Skeletal muscle satellite cell (primary cell): ENCODE measurements around the gene SLC41A3.

Experiments used
- H3K27me3 ChIP-seq: 2 replicates; pipeline ENCODE4 v1.7.0; 2013; ENCODE audit warnings: low read length; ENCODE audit not compliant: control insufficient read depth, insufficient read depth
- H3K36me3 ChIP-seq: 2 replicates; pipeline ENCODE4 v1.7.0; 2013; ENCODE audit warnings: mild to moderate bottlenecking, control low read depth, low read length; ENCODE audit not compliant: insufficient read depth
- H3K4me1 ChIP-seq: 2 replicates; pipeline ENCODE4 v1.7.0; 2013; ENCODE audit warnings: low read length; ENCODE audit not compliant: control insufficient read depth, insufficient read depth
- H3K4me2 ChIP-seq: 2 replicates; pipeline ENCODE4 v1.7.0; 2013; ENCODE audit warnings: mild to moderate bottlenecking, low read length
- H3K4me3 ChIP-seq: 2 replicates; pipeline ENCODE4 v1.7.0; 2013; ENCODE audit warnings: low read length
- H3K9ac ChIP-seq: 2 replicates; pipeline ENCODE4 v1.7.0; 2013; ENCODE audit warnings: mild to moderate bottlenecking, low read depth, low read length, moderate library complexity
- H3K9me3 ChIP-seq: replicated peaks from 2 replicates; pipeline ENCODE4 v1.7.0; 2013; ENCODE audit warnings: mild to moderate bottlenecking, control low read depth, low read length

The SLC41A3 gene

DNA sequence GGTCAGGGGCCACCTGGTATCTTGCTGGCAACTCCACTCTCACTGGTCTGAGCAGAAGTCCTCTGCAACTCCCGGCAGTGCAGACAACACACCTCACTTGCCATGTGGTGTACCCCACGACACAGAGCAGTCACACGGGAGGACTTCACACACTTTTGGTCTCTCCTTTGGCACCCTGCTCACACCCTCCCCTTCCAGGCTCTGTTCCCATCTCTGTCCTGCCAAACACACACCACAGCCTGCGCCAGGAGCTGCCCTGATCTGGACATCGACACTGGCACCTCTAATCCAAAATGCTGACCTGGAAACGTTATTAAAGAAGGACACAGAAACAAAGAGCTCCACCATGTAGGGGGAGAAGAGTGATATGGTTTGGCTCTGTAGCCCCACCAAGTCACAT lies 57.2 kb downstream of the SLC41A3 start:
- H3K4me2 ChIP-seq: no peak overlapping the region
- no peak overlapping the region for H3K9ac ChIP-seq
- H3K4me1 ChIP-seq: no peaks in the 10 kb centered on the region
- peaks cover 5% of the 10 kb centered on the region for H3K36me3 ChIP-seq
- H3K4me3 ChIP-seq: no peak overlapping the region
- no peaks in the 10 kb centered on the region for H3K9me3 ChIP-seq
- H3K27me3 ChIP-seq: no peaks in the 10 kb centered on the region

GRCh38 chr3:126026277-126026751 lies 57.6 kb downstream of the SLC41A3 start:
- H3K9ac ChIP-seq: no peak overlapping the region
- H3K9me3 ChIP-seq: no peaks in the 10 kb centered on the region
- H3K4me2 ChIP-seq: no peak overlapping the region
- peaks cover 5% of the 10 kb centered on the region for H3K36me3 ChIP-seq
- no peaks in the 10 kb centered on the region for H3K4me1 ChIP-seq
- no peak overlapping the region for H3K4me3 ChIP-seq
- H3K27me3 ChIP-seq: no peaks in the 10 kb centered on the region

DNA sequence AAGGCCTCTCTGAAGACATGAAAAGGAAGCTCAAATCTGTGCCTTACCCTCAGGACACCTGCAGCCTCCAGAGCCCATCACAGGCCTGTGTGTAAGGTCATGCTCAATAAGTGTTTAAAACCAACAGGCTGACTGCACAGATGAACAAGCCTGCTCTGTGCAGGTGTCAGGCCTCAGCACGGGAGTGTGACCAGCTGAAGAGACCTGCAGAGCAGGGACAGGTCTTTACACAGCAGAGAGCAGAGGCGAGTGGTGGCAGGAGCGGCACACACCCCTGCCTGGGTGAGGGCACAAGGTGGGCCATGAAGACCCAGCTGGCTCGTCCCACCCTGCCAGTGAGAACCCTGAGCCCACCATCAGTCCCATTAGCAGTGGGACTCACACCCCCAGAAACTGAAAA lies 58.1 kb downstream of the SLC41A3 start:
- peaks cover 5% of the 10 kb centered on the region for H3K36me3 ChIP-seq
- no peak overlapping the region for H3K4me2 ChIP-seq

DNA sequence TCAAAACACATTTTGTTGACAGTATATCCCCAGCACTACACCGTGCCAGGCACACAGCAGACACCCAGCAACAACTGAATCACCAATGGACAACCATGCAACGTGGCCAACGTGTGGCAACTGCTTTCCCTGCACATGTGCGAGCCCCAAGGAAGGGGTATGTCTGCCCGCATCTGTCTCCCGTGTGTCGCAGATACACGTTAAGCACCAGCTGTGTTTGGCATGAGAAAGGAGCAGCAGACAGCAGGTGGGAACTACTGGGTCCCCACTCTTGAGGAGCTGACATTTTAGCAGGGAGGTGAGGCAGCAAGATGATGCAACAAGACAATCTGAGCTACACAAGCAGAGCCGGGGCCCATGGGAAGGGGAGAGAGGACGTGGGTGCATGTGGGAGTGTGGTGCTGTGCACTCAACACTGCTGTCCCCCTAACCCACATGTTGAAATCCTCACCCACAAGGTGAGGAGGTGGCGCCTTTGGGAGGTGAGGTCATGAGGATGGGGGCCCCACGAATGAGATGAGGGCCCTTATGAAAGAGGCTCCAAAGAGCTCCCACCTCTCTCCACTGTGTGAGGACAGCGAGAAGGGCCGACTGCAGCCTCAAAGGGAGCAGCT lies 58.7 kb downstream of the SLC41A3 start:
- Histone ChIP-seq H3K4me2 (no peak overlapping the region), H3K9ac (no peak overlapping the region), H3K36me3 (peaks cover 5% of the 10 kb centered on the region), H3K4me3 (no peak overlapping the region), H3K9me3 (no peaks in the 10 kb centered on the region), H3K27me3 (no peaks in the 10 kb centered on the region), H3K4me1 (no peaks in the 10 kb centered on the region)

More for the DNA sequence above, 58.1 kb downstream of the SLC41A3 start:
- Histone ChIP-seq H3K4me3 (no peak overlapping the region), H3K4me1 (no peaks in the 10 kb centered on the region), H3K9ac (no peak overlapping the region), H3K9me3 (no peaks in the 10 kb centered on the region), H3K27me3 (no peaks in the 10 kb centered on the region)

GRCh38 chr3:126024049-126024854 lies 59.7 kb downstream of the SLC41A3 start:
- Histone ChIP-seq H3K4me3 (no peak overlapping the region), H3K9me3 (no peaks in the 10 kb centered on the region), H3K9ac (no peak overlapping the region), H3K4me2 (no peak overlapping the region), H3K27me3 (no peaks in the 10 kb centered on the region), H3K4me1 (no peaks in the 10 kb centered on the region), H3K36me3 (peaks cover 5% of the 10 kb centered on the region)

DNA sequence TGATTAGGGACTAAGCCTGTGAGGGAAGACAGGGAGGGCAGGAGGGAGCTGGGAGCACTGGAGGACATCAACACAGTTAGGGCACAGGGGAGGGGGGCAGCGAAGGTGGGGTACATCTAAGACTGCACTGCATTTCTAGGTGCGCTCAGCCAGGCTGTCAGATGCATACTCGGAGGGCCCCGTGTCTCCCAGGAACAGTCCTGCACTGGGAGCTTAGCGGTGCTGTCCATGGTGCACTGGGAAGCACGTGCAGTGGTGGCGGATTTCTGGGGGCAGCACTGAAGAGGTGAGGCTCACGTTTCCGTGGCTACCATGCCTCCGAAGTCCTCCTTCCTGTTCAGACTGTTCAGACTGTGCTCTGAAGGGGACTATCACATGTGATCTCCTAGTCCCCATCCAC lies 60.5 kb downstream of the SLC41A3 start:
- Histone ChIP-seq H3K4me1 (no peaks in the 10 kb centered on the region), H3K9me3 (no peaks in the 10 kb centered on the region), H3K4me3 (no peak overlapping the region), H3K9ac (no peak overlapping the region), H3K36me3 (peaks cover 2% of the 10 kb centered on the region), H3K27me3 (no peaks in the 10 kb centered on the region), H3K4me2 (no peak overlapping the region)

DNA sequence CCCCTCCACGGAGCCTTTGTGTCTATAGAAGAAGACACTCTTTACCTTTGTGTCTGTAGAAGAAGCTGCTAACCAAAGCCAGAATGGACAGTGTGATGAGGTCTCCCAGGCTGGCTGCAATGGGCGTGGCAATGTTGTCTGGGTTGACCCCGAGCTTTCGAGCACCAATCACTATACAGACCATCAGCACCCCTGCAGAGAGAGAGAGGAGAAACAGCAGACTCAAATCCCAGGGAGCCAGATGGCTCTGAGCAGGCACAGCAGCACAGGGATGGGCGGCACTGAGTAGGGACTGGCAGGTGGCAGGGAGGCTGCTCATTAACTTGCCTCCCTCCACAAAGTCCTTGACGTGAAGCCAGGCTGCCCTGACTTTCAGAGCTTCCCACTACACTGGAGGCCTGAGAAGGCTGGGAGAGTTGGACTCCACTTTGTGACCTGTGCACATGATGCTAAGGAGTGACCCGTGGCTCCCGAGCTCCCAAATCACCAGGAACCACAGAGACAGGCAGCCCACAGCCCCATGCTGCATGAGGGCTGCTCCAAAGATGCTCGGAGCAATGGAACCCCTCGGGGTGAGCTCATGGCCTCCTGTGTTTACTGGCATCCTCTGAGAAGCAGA lies 61.1 kb downstream of the SLC41A3 start:
- H3K4me2 ChIP-seq: no peak overlapping the region
- H3K4me1 ChIP-seq: no peaks in the 10 kb centered on the region
- H3K4me3 ChIP-seq: no peak overlapping the region
- H3K9me3 ChIP-seq: no peaks in the 10 kb centered on the region
- no peak overlapping the region for H3K9ac ChIP-seq
- no peaks in the 10 kb centered on the region for H3K36me3 ChIP-seq
- no peaks in the 10 kb centered on the region for H3K27me3 ChIP-seq

- Histone ChIP-seq H3K27me3 (no peaks in the 10 kb centered on the region), H3K9me3 (no peaks in the 10 kb centered on the region), H3K4me3 (no peak overlapping the region), H3K4me2 (no peak overlapping the region), H3K36me3 (no peaks in the 10 kb centered on the region), H3K9ac (no peak overlapping the region), H3K4me1 (no peaks in the 10 kb centered on the region)
Measured at GRCh38 chr3:126021702-126022101, 62.2 kb downstream of the SLC41A3 start.

DNA sequence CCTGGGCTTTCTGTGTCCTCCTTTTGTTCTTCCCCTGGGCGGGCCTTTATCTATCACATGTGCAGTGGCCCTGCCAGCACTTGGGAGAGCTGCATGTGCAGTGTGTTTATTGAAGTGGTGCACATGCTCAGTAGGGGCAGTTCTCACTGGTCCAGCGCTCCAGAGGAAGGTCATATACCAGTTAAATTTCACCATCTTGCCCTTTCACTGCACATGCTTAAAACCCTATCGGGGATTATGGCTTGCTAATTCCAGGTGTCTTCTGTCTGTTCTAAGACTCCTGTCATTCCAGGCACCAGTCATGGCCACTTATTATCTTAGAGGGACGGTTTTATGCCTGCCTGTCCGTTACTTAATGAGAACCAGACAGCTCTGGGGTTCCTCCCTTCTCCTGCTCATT lies 62.7 kb downstream of the SLC41A3 start:
- Histone ChIP-seq H3K4me3 (no peak overlapping the region), H3K4me2 (no peak overlapping the region), H3K27me3 (no peaks in the 10 kb centered on the region), H3K9ac (no peak overlapping the region), H3K36me3 (no peaks in the 10 kb centered on the region), H3K9me3 (no peaks in the 10 kb centered on the region), H3K4me1 (no peaks in the 10 kb centered on the region)

- Histone ChIP-seq H3K4me1 (no peaks in the 10 kb centered on the region), H3K4me3 (no peak overlapping the region), H3K4me2 (no peak overlapping the region)
Measured at GRCh38 chr3:126019683-126020082, 64.2 kb downstream of the SLC41A3 start.

DNA sequence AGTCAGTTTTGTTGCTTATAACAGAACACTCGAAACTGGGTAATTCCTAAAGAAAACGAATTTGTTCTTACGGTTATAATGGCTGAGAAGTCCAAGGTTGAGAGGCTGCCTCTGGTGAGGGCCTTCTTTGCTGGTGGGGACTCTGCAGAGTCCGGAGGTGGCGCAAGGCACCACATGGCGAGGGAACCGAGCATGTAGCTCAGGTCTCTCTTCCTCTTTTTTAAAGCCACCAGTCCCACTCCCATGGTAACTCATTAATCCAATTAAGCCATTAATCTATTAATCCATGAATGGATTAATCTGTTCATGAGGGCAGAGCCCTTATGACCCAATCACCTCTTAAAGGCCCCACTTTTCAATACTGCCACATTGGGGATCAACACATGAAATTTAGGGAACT lies 64.9 kb downstream of the SLC41A3 start:
- Histone ChIP-seq H3K9me3 (no peaks in the 10 kb centered on the region), H3K9ac (no peak overlapping the region), H3K4me2 (no peak overlapping the region), H3K27me3 (no peaks in the 10 kb centered on the region), H3K36me3 (no peaks in the 10 kb centered on the region), H3K4me1 (peaks cover 5% of the 10 kb centered on the region), H3K4me3 (no peak overlapping the region)

More at GRCh38 chr3:126019683-126020082, 64.2 kb downstream of the SLC41A3 start:
- no peaks in the 10 kb centered on the region for H3K36me3 ChIP-seq
- no peaks in the 10 kb centered on the region for H3K27me3 ChIP-seq
- no peak overlapping the region for H3K9ac ChIP-seq
- no peaks in the 10 kb centered on the region for H3K9me3 ChIP-seq
